CD4-positive, alpha-beta T cell treated with Interleukin-15 for 4 hours (primary cell): ENCODE data around the gene PPIE.
"Not testable (repeated sequence)": the region's sequence is repeated elsewhere in the genome, so short reads cannot be mapped to it uniquely, and the experiment has no call there.

Experiments used
- DNase-seq: peaks from one replicate; pipeline ENCODE4 v3.0.0-alpha.2; 2020; ENCODE audit warnings: low spot score

The PPIE gene

GRCh38 chr1:39777896-39778295, 39.2 kb downstream of the PPIE start:
- DNase-seq, result not testable (repeated sequence)

DNA sequence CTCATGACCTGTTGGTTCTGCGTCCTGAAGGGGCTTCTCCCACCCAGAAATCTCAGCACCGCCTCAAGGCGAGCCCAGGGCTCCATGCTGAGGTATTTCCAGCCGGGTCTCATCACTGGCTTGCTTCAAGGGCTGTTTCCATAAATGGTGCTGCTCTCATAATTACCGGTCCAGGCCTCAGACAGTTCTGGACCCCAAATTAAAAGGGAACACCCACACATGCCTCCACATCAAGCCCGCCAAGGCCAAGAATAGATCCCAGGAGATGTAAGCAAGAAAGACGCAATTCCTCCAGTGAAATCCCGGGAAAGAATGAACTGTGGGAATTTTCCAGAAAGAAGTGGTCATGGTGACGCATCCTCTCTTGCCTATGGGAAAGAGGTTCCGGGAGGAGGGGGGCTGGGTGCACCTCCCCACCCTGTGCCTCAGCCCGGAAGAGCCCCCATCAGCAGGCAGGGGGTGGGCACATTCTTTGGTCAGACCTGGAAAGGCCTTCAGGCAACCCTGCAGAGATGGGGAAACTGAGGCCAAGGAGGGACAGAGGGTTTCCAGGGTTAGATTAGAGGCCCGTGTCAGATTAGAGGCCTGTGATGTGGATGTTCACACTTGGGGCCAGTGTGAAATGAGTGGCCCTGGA, 39.9 kb downstream of the PPIE start:
- not testable (repeated sequence) for DNase-seq

GRCh38 chr1:39779137-39779536, 40.5 kb downstream of the PPIE start:
- no peak for DNase-seq

DNA sequence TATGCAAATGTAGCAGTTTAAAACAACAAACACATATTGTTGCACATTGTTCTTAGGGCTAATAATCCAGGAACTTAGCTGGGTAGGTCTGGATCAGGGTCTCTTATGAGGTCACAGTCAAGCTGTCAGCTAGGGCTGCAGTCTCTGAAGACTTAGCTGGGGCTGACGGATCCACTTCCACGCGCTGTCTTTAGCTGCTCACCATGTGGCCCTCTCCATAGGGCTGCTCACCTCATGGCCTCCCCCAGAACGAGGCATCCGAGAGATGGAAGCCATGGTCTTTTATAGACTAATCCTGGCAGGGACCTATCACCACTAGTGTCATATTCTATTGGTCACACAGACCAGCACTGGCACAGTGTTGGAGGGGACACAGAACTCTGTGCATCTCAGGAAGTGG, 41.1 kb downstream of the PPIE start:
- no peak for DNase-seq

- no peak for DNase-seq
Measured at GRCh38 chr1:39781349-39781715, 42.6 kb downstream of the PPIE start.

GRCh38 chr1:39782103-39782502, 43.4 kb downstream of the PPIE start:
- no peak for DNase-seq

DNA sequence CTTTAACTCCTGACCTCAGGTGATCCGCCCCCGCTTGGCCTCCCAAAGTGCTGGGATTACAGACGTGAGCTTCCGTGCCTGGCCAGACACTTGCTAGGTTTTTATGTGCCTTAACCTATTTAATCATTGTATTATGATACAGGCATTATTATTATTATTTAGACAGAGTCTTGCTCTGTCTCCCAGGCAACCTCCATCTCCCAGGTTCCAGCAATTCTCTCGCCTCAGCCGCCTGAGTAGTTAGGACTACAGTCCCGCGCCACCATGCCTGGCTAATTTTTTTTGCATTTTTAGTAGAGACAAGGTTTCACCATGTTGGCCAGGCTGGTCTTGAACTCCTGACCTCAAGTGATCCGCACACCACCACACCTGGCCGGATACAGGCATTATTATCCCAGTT, 44.0 kb downstream of the PPIE start:
- DNase-seq, result not testable (repeated sequence)

DNA sequence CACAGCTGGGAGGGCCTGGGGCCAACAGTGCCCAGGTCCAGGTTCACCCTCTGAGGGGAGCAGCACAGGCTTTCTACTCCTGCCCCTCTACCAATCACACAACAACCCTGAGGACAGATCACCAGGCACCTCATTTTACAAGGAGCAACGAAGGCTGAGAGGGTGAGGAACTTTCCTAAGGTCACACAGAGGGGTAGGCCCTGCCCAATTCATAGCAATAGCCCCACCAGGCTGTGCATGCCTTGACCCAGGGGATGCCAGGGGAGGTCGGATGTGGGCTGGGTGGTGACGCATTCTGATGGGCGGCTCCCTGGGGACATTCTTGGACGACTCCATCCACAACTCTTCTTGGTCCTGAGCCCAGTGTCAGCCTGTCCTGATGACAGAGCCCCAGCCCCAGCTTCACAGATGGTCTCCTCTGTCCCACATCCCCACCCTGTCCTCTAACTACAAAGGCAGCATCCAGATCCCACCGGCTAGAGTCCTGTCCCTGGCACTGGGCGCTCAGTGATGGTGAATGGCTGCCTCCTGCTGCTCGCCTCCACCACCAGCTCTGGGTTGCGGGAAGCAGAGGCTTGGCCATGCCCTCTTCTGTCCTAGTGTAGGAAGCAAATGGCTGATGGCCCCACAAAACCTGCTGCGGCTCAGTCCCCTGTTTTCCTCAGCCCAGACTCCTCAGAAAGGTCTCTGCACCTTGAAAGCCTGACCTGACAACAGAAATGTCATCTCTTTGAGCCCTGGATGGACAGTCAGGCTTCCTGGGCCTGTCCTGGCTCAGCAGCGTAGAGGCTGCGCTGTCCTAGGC, 47.8 kb downstream of the PPIE start:
- not testable (repeated sequence) for DNase-seq

DNA sequence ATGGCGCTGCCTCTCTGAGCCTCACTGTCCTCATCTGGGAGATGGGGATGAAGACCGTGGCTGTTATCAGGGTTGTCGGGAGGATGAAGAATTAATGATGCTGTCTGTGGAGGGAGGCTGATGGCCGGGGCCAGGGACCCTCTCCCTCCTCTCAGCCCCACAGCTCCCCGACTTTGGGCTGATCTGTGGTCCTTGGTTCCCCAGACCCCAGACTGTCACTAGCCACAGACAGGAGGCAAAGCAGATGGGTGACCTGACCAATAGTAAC, 48.4 kb downstream of the PPIE start:
- DNase-seq, result not testable (repeated sequence)

DNA sequence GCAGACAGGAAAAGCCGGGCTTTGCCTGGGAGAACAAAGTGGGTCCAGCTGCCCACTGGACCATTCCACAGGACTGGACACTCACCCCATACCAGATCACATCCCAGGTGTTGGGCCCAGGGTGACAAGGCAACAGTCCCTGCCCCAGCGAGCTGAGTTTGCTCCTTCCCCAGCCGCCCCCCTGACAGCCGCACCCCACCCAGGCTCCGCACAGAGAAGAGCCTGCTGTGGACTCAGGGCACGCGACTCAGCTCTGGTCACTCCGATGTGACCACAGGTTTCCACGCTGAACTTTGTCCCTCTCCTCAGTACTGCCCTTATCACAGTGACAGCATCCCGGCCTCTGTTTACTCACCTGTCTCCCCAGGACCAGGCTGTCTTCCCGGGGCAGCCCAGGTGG, 48.8 kb downstream of the PPIE start:
- no peak for DNase-seq

DNA sequence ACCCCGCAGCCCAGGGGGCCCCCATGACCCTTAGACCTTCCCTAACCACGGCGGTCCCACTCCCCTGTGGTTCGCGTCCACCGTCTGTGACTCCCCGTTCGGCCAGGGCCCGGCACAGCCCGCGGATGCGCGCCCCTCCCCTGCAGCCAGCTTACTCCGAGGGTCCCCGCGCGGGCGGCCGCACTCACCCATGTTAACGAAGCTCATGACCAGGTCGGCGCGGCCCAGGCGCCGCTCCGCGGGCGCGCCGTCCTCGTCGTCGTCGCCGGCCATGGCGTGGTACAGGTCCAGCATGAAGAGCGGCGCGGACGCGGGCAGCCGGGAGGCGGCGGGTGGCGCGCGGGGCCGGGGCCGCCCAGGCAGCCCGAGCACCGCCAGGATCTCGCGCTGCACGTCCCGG, 49.3 kb downstream of the PPIE start:
- not testable (repeated sequence) for DNase-seq

DNA sequence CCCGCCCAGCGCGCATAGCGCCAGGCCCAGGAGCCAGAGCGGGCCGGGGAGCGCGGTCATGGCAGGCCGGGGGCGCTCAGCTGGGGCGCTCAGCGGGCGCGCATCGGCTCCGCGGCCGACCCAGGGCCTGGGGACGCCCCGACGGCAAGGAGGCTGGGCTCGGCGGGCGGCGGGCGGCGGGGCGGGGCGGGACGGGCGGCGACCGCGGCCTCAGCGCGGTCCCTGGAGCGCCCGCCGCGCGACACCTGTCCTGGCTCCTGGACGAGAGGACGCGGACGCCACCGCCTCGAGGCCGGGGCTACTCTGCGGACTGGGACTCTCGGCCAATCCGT, 49.7 kb downstream of the PPIE start:
- no peak for DNase-seq

DNA sequence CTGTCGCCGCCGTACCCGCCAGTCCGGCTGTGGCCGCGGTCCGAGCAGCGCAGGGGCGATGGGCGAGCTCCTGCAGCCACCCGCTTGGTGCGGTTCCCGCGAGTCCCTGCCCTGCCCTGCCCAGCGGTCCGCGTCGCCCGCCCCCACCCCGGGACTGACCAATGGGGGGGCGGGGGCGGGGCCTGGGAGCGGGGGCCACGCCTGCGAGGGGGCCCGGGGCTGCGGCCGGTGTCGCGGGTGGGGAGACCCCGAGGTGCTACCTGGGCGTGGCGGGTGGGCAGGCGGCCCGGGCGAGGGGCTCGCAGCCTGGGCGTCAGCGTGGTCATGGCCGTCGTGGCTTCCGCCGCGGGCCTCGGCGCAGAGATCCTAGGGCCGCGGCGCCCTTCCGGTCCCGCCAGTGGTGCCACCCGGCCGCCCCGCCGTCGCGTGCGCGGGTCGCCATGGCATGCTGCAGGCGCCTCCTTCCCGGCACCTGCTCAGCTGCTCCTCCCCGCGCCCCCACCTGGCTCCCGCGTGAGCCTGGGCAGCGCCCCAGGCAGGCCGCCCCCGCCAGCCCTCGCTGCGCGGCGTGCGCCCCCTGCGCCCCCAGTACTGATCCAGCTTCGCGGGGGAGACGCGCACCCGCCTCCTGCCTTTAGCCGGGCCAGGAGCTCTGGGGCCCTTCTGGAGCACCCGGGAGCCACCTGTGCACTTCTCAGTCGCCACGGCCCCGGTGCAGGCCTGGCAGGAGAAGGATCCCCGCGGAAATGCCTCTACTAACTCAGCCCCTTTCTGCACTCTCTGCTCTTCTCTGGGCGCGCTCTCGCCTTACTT, 50.3 kb downstream of the PPIE start, which contains the start of gene BMP8B:
TSS of gene BMP8B (minus strand) at position 108 of the 813 bp plus-strand sequence. CDS start 380 bp downstream, outside the sequence.
- peak; percentile 41 for DNase-seq

DNA sequence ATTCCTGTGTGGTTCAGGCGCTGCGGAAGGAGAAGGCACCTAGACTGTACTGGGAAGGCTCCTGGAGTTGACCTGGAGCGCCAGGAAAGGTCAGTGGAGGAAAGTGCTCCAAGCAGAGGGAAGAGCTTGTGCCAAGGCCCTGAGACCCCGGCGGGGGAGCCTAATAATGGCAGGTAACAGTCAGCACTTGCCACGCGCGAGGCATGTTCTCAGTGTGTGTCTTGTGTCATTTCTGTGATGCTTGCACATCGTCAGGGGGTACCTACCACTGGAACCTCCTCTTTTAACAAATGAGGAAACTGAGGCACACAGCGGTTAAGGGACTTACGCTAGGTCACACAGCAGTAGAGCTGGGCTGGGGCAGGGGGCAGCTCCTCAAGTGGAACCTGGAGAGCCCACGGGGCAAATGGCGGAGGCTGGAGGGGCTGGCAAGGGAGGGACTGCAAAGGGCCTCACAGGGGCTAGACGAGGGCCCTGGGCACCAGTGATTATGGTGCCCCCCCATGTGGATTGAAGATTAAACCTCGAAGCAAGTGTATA, 51.0 kb downstream of the PPIE start:
- DNase-seq, result no peak

DNA sequence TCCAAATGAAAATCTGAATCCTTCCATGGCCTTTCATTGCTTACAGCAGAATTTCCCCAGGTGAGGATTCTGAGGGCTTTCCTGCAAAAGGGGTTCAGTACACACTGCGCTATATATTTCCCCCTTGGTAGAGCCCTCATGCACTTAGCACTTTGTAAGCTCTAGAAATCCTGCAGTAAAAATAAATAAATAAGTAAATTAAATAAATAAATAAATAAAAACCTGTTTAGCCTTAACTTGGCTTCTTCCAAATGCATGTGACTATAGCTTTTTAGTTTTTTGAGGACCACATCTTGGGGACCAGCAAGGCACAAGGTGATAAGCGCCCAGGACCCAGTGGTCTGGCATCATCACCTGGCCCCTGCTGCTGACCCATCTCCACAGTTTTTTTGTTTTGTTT, 53.2 kb downstream of the PPIE start:
- no peak for DNase-seq

DNA sequence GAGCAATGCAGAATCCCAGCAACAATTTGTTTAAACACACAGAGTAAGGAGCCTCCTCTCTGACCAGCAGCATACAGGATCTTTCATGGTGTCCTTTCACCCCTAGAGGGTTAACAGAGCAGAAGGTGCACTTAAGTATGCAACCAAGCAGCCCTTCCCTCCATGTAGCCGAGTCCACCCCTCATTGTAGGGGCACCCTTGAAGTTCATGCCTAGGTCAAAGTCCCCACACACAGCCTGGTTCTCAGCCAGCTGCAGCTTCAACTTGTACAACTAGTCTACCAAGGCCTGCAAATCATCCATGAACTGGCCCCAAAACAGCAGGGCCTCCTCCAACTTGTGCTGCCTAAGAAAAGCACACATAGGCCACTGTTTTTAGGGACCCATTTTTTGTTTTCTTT, 57.0 kb downstream of the PPIE start:
- DNase-seq, result no peak

- peak; percentile 95 for DNase-seq
Measured at GRCh38 chr1:39798859-39799769, 60.4 kb downstream of the PPIE start.

GRCh38 chr1:39799770-39800470, 61.2 kb downstream of the PPIE start:
- peak; percentile 70 for DNase-seq

GRCh38 chr1:39800471-39800835, 61.8 kb downstream of the PPIE start:
- no peak for DNase-seq

- no peak for DNase-seq
Measured at GRCh38 chr1:39802496-39803260, 64.0 kb downstream of the PPIE start.
